Measurements from ENCODE around the gene OTUD3. TPM values are rescaled to one million over a fixed set of nuclear protein-coding genes. Genes with fewer than 3 reads are reported as not detected.

Gene OTUD3
- total RNA-seq, 4 donors from 2014 or later = 5.8 to 8.2 (median 6.7) TPM

DNA sequence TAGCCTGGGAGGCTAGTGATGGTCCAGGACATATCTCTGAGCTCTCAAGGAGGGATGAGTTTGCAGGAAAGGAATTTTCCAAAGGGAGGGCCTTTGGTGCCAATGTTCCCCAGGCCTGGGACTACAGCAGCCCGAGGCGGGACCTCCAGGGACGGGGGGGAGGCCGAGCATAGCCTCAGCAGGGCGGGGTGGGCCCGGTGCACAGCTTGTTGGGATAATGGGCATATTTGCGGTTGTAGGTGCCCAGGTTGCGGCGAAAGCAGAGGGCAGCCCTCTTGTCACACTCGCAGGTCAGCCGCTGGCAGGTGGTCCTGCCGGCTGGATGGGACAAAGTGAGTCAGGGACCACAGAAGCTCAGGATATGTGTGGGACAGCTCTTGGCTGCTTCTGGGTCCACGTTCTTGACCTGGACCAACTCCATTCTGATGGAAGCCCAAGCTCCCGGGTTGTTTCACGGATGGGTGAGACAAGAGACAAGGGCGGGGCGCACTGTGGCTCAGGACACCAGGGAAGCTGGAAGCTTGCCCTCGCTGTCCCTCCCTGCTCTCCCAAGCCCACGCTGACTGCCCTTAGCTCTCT, 38.0 kb downstream of the OTUD3 start:
- Histone ChIP-seq H3K9me3 (no peaks in the 10 kb centered on the region), H3K4me3 (replicated peaks in 1 of 3) (no peak overlapping the region), H3K27ac (no peak overlapping the region), H3K27me3 (no peaks in the 10 kb centered on the region), H3K36me3 (no peaks in the 10 kb centered on the region), H3K4me1 (no peaks in the 10 kb centered on the region)
- intact Hi-C loops (cut with DNase I) = loop anchor here (10.0 kb wide), 1 partner anchor 575 kb away; no protein-coding TSS in a partner anchor
- TF ChIP-seq, protein P1, sequence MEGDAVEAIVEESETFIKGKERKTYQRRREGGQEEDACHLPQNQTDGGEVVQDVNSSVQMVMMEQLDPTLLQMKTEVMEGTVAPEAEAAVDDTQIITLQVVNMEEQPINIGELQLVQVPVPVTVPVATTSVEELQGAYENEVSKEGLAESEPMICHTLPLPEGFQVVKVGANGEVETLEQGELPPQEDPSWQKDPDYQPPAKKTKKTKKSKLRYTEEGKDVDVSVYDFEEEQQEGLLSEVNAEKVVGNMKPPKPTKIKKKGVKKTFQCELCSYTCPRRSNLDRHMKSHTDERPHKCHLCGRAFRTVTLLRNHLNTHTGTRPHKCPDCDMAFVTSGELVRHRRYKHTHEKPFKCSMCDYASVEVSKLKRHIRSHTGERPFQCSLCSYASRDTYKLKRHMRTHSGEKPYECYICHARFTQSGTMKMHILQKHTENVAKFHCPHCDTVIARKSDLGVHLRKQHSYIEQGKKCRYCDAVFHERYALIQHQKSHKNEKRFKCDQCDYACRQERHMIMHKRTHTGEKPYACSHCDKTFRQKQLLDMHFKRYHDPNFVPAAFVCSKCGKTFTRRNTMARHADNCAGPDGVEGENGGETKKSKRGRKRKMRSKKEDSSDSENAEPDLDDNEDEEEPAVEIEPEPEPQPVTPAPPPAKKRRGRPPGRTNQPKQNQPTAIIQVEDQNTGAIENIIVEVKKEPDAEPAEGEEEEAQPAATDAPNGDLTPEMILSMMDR (IDR thresholded peaks at IDR 0.05) = no peak
- TF ChIP-seq POLR2A (IDR thresholded peaks at IDR 0.05) = no peak
- 85 to 90% methylated on average over 11 to 19 of the region's 19 CpGs for WGBS, 2 donors
- DNase-seq = no peak

DNA sequence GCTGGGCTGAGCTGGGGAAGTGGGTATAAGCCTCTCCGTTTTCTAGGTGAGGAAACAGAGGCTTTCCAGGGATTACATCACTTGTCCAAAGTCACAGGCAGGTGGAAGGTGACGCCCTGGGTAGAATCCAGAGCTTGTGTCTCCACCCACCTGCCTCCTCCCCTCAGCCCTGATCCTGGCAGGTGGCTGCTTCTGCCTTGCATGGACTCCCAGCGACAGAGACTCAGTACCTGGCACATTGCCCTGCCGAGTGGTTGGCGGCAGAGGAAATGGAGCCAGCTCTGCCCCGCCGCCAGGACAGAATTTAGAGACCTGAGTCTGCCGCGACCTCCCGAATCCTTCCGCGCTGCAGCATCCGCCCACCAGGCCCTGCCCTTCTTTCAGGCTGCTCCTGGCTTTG, 39.1 kb downstream of the OTUD3 start:
- Histone ChIP-seq H3K9me3 (no peaks in the 10 kb centered on the region), H3K4me3 (replicated peaks in 1 of 3) (no peak overlapping the region), H3K27ac (no peak overlapping the region), H3K36me3 (no peaks in the 10 kb centered on the region), H3K27me3 (no peaks in the 10 kb centered on the region), H3K4me1 (no peaks in the 10 kb centered on the region)
- WGBS, 2 donors = 66 to 85% methylated on average over 10 to 11 of the region's 13 CpGs
- intact Hi-C loops (cut with DNase I) = loop anchor here (10.0 kb wide), 1 partner anchor 573 kb away; no protein-coding TSS in a partner anchor
- TF ChIP-seq, protein P1 (IDR thresholded peaks at IDR 0.05) = no peak
- TF ChIP-seq POLR2A (IDR thresholded peaks at IDR 0.05) = no peak
- DNase-seq = peak; percentile 5 to 35

DNA sequence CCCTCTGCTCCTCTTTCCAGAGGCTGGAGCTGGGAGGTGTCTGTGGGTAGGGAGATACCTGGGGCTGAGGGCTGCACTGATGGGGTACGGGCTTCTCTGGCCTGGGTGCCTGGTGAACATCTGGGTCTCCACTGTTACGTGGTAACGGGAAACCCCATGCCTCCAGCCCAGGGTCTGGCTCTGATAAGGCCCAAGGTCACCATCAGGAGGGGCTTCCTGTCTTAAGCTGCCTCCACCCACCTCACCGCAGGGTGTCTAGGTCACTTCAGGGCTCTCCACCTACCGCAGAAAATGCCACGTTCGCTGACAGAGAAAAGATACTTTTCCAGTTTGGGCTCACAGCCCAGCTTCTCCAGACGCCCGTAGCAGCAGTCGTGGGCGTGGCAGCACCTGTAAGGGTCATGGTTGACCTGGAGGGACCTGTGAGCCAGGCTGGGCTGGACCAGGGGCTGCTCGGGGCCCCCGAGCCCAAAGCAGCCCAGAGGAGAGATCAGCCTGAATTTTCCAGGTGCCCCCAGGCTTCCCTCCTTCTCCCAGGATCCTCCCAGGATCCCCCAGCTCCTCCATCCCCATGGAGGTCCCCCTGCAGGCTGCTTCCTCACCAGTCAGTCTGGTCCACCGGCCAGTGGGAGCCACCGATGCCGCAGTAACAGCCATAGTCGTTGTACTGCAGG, 40.0 kb downstream of the OTUD3 start:
- Histone ChIP-seq H3K27ac (no peak overlapping the region), H3K36me3 (no peaks in the 10 kb centered on the region), H3K4me1 (no peaks in the 10 kb centered on the region), H3K4me3 (replicated peaks in 1 of 3) (no peak overlapping the region), H3K9me3 (no peaks in the 10 kb centered on the region), H3K27me3 (no peaks in the 10 kb centered on the region)
- 72 to 76% methylated on average over 10 to 12 of the region's 17 CpGs for WGBS, 2 donors
- no peak for TF ChIP-seq POLR2A (IDR thresholded peaks at IDR 0.05)
- TF ChIP-seq, protein P1 (IDR thresholded peaks at IDR 0.05) = no peak
- peak in 1 of 2 donors; percentile 5 for DNase-seq
- intact Hi-C loops (cut with DNase I) = loop anchor here (10.0 kb wide), 1 partner anchor 573 kb away; no protein-coding TSS in a partner anchor

DNA sequence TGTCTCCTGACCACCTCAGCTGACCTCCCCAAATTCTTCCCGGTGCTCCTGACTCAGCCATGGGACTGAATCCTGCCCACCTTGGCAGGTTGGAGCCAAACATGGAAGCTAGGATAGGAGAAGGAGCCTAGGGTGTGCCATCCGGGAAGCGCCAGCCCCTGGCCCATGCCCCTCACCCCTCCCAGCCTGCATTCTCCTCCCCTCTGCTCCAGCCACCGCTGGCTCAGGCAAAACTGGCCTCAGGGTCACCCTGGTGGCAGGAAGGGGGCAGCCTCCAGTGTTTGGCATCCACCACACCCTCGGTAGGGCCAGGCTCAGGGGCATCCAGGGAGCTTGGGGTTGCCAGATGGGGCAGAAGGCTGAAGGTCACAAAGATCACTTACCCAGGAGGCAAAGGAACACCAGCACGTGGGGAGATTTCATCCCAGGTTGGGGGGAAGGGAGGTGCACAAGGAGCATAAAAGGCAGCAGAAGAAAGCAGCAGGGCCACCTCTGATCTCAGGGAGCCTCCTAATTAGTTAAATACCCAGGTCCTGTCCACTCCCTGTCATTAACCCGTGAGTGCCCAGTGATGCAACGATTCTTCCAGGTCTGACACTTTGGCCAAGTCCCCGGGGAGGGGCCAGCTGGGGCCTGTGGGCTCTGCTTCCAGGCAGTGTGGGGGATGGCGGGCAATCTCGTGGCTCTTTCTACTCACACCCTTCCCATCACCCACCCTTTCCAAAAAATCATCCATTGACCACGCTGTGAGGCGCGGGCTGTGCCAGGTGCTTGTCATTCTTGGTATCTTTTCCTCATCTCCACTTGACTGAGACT, 41.1 kb downstream of the OTUD3 start, which contains the start of gene PLA2G2E:
Gene PLA2G2E (minus strand): TSS at position 481 of the 816 bp plus-strand sequence. CDS start 58 bp downstream, at position 423.
- TF ChIP-seq POLR2A (IDR thresholded peaks at IDR 0.05) = no peak
- TF ChIP-seq, protein P1 (IDR thresholded peaks at IDR 0.05) = no peak
- no peak within 1 kb of the TSS for H3K4me3 ChIP-seq (replicated peaks in 1 of 3)
- H3K9me3 ChIP-seq = no peaks in the 10 kb centered on the region
- 63 to 65% methylated on average over 11 to 14 of the region's 14 CpGs for WGBS, 2 donors
- no peak for DNase-seq
- H3K4me1 ChIP-seq = no peaks in the 10 kb centered on the region
- H3K36me3 ChIP-seq = no peaks in the 10 kb centered on the region
- no peak within 1 kb of the TSS for H3K27ac ChIP-seq
- intact Hi-C loops (cut with DNase I) = loop anchor here (10.0 kb wide), 1 partner anchor 571 kb away; no protein-coding TSS in a partner anchor
- no peaks in the 10 kb centered on the region for H3K27me3 ChIP-seq
